ENCODE data around the gene SYT17.

DNA sequence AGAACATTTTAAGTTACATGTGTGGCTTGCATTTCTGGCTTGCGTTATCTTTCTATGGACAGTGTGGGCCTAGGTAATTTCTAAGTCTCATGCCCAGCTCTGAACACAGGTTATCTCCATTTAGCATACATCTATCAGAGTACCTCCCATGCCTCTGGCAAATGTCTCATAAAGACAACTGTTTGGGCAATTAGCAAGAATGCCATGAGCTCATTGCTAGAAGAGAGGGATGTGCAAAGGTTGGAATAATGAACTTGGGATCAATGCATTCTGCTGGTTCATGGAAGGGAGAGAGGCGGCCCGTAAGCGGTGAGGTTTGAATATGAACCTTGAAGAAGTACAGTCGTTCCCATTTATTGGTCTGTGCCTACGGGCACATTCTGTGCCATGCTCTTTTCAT, 14.4 kb downstream of the SYT17 start:
- TF ChIP-seq, protein P1, sequence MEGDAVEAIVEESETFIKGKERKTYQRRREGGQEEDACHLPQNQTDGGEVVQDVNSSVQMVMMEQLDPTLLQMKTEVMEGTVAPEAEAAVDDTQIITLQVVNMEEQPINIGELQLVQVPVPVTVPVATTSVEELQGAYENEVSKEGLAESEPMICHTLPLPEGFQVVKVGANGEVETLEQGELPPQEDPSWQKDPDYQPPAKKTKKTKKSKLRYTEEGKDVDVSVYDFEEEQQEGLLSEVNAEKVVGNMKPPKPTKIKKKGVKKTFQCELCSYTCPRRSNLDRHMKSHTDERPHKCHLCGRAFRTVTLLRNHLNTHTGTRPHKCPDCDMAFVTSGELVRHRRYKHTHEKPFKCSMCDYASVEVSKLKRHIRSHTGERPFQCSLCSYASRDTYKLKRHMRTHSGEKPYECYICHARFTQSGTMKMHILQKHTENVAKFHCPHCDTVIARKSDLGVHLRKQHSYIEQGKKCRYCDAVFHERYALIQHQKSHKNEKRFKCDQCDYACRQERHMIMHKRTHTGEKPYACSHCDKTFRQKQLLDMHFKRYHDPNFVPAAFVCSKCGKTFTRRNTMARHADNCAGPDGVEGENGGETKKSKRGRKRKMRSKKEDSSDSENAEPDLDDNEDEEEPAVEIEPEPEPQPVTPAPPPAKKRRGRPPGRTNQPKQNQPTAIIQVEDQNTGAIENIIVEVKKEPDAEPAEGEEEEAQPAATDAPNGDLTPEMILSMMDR (conservative IDR thresholded peaks at IDR 0.05; ENCODE audit: low read length): no peak
- TF ChIP-seq EZH2phosphoT487 (IDR thresholded peaks at IDR 0.05; ENCODE audit: borderline replicate concordance, low read depth, low read length): no peak
